Measurements from ENCODE around the gene ANAPC13.

ANAPC13 gene

GRCh38 chr3:134471521-134472193 is 14.1 kb downstream of the ANAPC13 start:
- no peak for TF ChIP-seq CTCF (IDR thresholded peaks at IDR 0.05)

- TF ChIP-seq CTCF (IDR thresholded peaks at IDR 0.05): no peak
Observed at GRCh38 chr3:134468519-134468918, 17.3 kb downstream of the ANAPC13 start.

GRCh38 chr3:134466331-134466730 is 19.5 kb downstream of the ANAPC13 start:
- TF ChIP-seq CTCF (IDR thresholded peaks at IDR 0.05): no peak

GRCh38 chr3:134464689-134465365 is 21.0 kb downstream of the ANAPC13 start:
- no peak for TF ChIP-seq CTCF (IDR thresholded peaks at IDR 0.05)

GRCh38 chr3:134464064-134464688 is 21.6 kb downstream of the ANAPC13 start:
- TF ChIP-seq CTCF (IDR thresholded peaks at IDR 0.05): no peak

GRCh38 chr3:134463676-134464063 is 22.1 kb downstream of the ANAPC13 start:
- TF ChIP-seq CTCF (IDR thresholded peaks at IDR 0.05): no peak

GRCh38 chr3:134462331-134462941 is 23.3 kb downstream of the ANAPC13 start:
- TF ChIP-seq CTCF (IDR thresholded peaks at IDR 0.05): no peak
